HepG2 (cell line): ENCODE measurements around the gene NAV1. TPM values are rescaled to one million over a fixed set of nuclear protein-coding genes. Genes with fewer than 3 reads are reported as not detected.

ENCODE experiments used
- ARHGAP35 ChIP-seq: sonication (generic); formaldehyde crosslinking; IDR thresholded peaks from 2 replicates; pipeline ENCODE4 v1.9.0; 2022; ENCODE audit warnings: mild to moderate bottlenecking, inconsistent platforms, moderate library complexity, missing genetic modification reagents, borderline replicate concordance
- ATF6 ChIP-seq: sonication (generic); formaldehyde crosslinking; conservative IDR thresholded peaks from 2 replicates; pipeline ENCODE4 v1.4.0; 2020; ENCODE audit warnings: missing genetic modification reagents
- BCLAF1 ChIP-seq: fragments of 450-650 bp; IDR thresholded peaks from 2 replicates; pipeline ENCODE4 v1.6.1; 2017; ENCODE audit warnings: mild to moderate bottlenecking
- CEBPB ChIP-seq: IDR thresholded peaks from 2 replicates; pipeline ENCODE4 v1.6.1; 2011; ENCODE audit warnings: low read depth, low read length, improper control_type of control experiment, borderline replicate concordance
- CEBPG ChIP-seq: IDR thresholded peaks from 2 replicates; pipeline ENCODE4 v1.6.1; 2016
- CTCF ChIP-seq: sonication (generic); formaldehyde crosslinking; IDR thresholded peaks from 2 replicates; pipeline ENCODE4 v1.5.0; 2020; ENCODE audit warnings: mild to moderate bottlenecking, missing genetic modification reagents, moderate library complexity
- FOSL1 ChIP-seq: sonication (generic); formaldehyde crosslinking; IDR thresholded peaks from 2 replicates; pipeline ENCODE4 v1.9.0; 2021; ENCODE audit warnings: missing genetic modification reagents, borderline replicate concordance
- FOXM1 ChIP-seq: sonication (generic); formaldehyde crosslinking; IDR thresholded peaks from 2 replicates; pipeline ENCODE4 v1.5.0; 2020; ENCODE audit warnings: missing genetic modification reagents
- HIC2 ChIP-seq: sonication (generic); formaldehyde crosslinking; IDR thresholded peaks from 2 replicates; pipeline ENCODE4 v1.9.0; 2022; ENCODE audit warnings: low read depth, missing genetic modification reagents
- HOXA5 ChIP-seq: sonication (generic); formaldehyde crosslinking; IDR thresholded peaks from 2 replicates; pipeline ENCODE4 v1.4.0; 2020; ENCODE audit warnings: missing genetic modification reagents
- MEIS1 ChIP-seq: sonication (generic); formaldehyde crosslinking; IDR thresholded peaks from 2 replicates; pipeline ENCODE4 v1.9.0; 2021; ENCODE audit warnings: mild to moderate bottlenecking, missing genetic modification reagents, moderate library complexity, borderline replicate concordance
- NR2F1 ChIP-seq, 2 experiments: fragments of 450-650 bp in 1 of 2; formaldehyde crosslinking in 1 of 2; IDR thresholded peaks; 2 replicates each; pipeline versions ENCODE4 v1.5.0 to v1.6.1; 2016 to 2020; ENCODE audit warnings: mild to moderate bottlenecking in 1 of 2, missing compliant biosample characterization in 1 of 2, missing genetic modification reagents in 1 of 2, moderate library complexity in 1 of 2
- TIGD3 ChIP-seq: sonication (generic); formaldehyde crosslinking; IDR thresholded peaks from 2 replicates; pipeline ENCODE4 v1.5.1; 2020; ENCODE audit warnings: mild to moderate bottlenecking, missing genetic modification reagents, borderline replicate concordance
- ZNF292 ChIP-seq: sonication (generic); formaldehyde crosslinking; IDR thresholded peaks from 2 replicates; pipeline ENCODE4 v1.8.1; 2022; ENCODE audit warnings: mild to moderate bottlenecking, low read depth, missing genetic modification reagents, borderline replicate concordance
- ZNF605 ChIP-seq: sonication (generic); formaldehyde crosslinking; IDR thresholded peaks from 2 replicates; pipeline ENCODE4 v1.8.0; 2022; ENCODE audit warnings: mild to moderate bottlenecking, missing genetic modification reagents
- ZNF616 ChIP-seq: sonication (generic); formaldehyde crosslinking; IDR thresholded peaks from 2 replicates; pipeline ENCODE4 v1.5.0; 2020; ENCODE audit warnings: low read depth, mild to moderate bottlenecking, missing genetic modification reagents
- ZSCAN21 ChIP-seq: sonication (generic); formaldehyde crosslinking; IDR thresholded peaks from 2 replicates; pipeline ENCODE4 v1.8.0; 2022; ENCODE audit warnings: mild to moderate bottlenecking, missing genetic modification reagents, moderate library complexity, borderline replicate concordance
- ZSCAN29 ChIP-seq: sonication (generic); formaldehyde crosslinking; conservative IDR thresholded peaks from 2 replicates; pipeline ENCODE4 v1.4.0; 2020; ENCODE audit warnings: mild to moderate bottlenecking, missing genetic modification reagents
- polyA plus RNA-seq, 8 experiments: library from polyadenylated mRNA; depleted of rRNA in 3 of 8; stranded (reverse) in 7 of 8; unstranded in 1 of 8; fragments of >200 nt; fragmentation: Illumina TruSeq in 4 of 8; extraction: Trizol in 4 of 8; gene quantifications; 2 replicates each; pipeline versions ENCODE4 v1.2.1 to v1.2.3, GENCODE V29; 2011 to 2016; ENCODE audit warnings: low read depth in 4 of 8, missing spikeins in 1 of 8, mixed read lengths in 1 of 8; ENCODE audit not compliant: insufficient read depth in 1 of 8
- total RNA-seq, 5 experiments: library from RNA; depleted of rRNA; stranded (reverse); fragments of >200 nt; fragmentation: Illumina TruSeq; extraction: Trizol; gene quantifications; 2 replicates each; pipeline ENCODE4 v1.2.3, GENCODE V29; 2016; ENCODE audit warnings: low read depth in 1 of 5

NAV1 gene
- total and polyA plus RNA-seq, 2 of the 13 experiments (the other 11 are each of a cell fraction or from before 2014, with no cell fraction given) = not detected

- peak; percentile 68 for TF ChIP-seq HIC2
- TF ChIP-seq CTCF = peak; percentile 36; the same call in 1 of the 2 replicates
- TF ChIP-seq TIGD3 (CRISPR knock-in tag) = no peak
- TF ChIP-seq ZNF616 (CRISPR knock-in tag) = no peak
- TF ChIP-seq ZSCAN29 = no peak
- TF ChIP-seq HOXA5 = no peak
- TF ChIP-seq ATF6 (CRISPR knock-in tag) = no peak
- TF ChIP-seq ZNF605 (CRISPR knock-in tag) = no peak
- TF ChIP-seq ZNF292 (CRISPR knock-in tag) = no peak
- TF ChIP-seq CEBPG (CRISPR knock-in tag) = no peak
- TF ChIP-seq BCLAF1 = no peak
- TF ChIP-seq ARHGAP35 (CRISPR knock-in tag) = no peak
- no peak for TF ChIP-seq FOSL1
- TF ChIP-seq NR2F1 (CRISPR knock-in tag; IDR thresholded peaks at IDR 0.05) = 0 out of 4 replicates have a peak, but pooled peaks of 1 of the 2 experiments have one; percentile 30
- no peak for TF ChIP-seq FOXM1 (CRISPR knock-in tag)
- TF ChIP-seq CEBPB = 0 out of 2 replicates have a peak, but pooled peaks have one; percentile 10
- 0 out of 2 replicates have a peak, but pooled peaks have one; percentile 14 for TF ChIP-seq MEIS1 (CRISPR knock-in tag)
- peak; percentile 70; the same call in 1 of the 2 replicates for TF ChIP-seq ZSCAN21 (CRISPR knock-in tag)
Observed at GRCh38 chr1:201506557-201507359, 32.2 kb upstream of the NAV1 start, which contains the start of gene CSRP1 (continued).
